ENCODE results near the gene IFNA16.

GRCh38 chr9:21252721-21253547, 35.8 kb upstream of the IFNA16 start:
- TF ChIP-seq BHLHE40 (IDR thresholded peaks at IDR 0.05; ENCODE audit: low read depth, low read length) (no peak), ZNF302 (CRISPR knock-in tag; IDR thresholded peaks at IDR 0.05) (no peak), CTCF (IDR thresholded peaks at IDR 0.05) (peak; percentile 64), KDM5A (IDR thresholded peaks at IDR 0.05) (no peak), POLR2A (IDR thresholded peaks at IDR 0.05; ENCODE audit: low read length) (no peak), MAX (IDR thresholded peaks at IDR 0.05) (no peak), ESRRA (IDR thresholded peaks at IDR 0.05; ENCODE audit: borderline replicate concordance, low read length) (no peak), BCL3 (IDR thresholded peaks at IDR 0.05) (no peak), SREBF2 (IDR thresholded peaks at IDR 0.05) (no peak), RFX5 (IDR thresholded peaks at IDR 0.05) (no peak)

All from A549 (cell line).